Endothelial cell of umbilical vein (primary cell): ENCODE data around the gene MCC. TPM values are rescaled to one million over a fixed set of nuclear protein-coding genes. Genes with fewer than 3 reads are reported as not detected.

Experiments used
- BruUV-seq: library from RNA; stranded (reverse); fragments of 400-500 nt; replicated peaks from 2 replicates; lab custom pipeline; 2021; lab: Mats Ljungman, UMichigan
- CTCF ChIA-PET: fragments of 300-600, 350-600 bp; sonication (Branson Sonifier 250); formaldehyde crosslinking; loops from one replicate; lab custom pipeline; 2021; ENCODE audit warnings: antibody characterized with exemption, inconsistent platforms; lab: Charles Lee
- POLR2A ChIA-PET: fragments of 300-600, 350-600 bp; sonication (Branson Sonifier 250); formaldehyde crosslinking; loops from one replicate; lab custom pipeline; 2021; ENCODE audit warnings: antibody characterized with exemption, inconsistent platforms; lab: Charles Lee
- DNase-seq: peaks from one replicate; pipeline ENCODE4 v3.0.0-alpha.2; 2011; ENCODE audit warnings: low read depth, low spot score
- FAIRE-seq: peaks from 2 replicates; lab custom pipeline; 2011; peaks lifted over from hg19 to GRCh38; lab: Jason Lieb, UNC
- H2AFZ ChIP-seq: 2 replicates; pipeline ENCODE4 v1.6.0; 2012; ENCODE audit warnings: low read depth, low read length, control low read depth, inconsistent platforms
- H3K27ac ChIP-seq: 2 replicates; pipeline ENCODE4 v1.5.1; 2011; ENCODE audit warnings: low read depth, mild to moderate bottlenecking, control low read depth, low read length, moderate library complexity; ENCODE audit not compliant: insufficient read depth
- H3K27me3 ChIP-seq, 2 experiments: 2 replicates each; pipeline versions ENCODE4 v1.6.0 to v1.6.1; 2011; ENCODE audit warnings: low read length in 2 of 2, mixed read lengths in 1 of 2; ENCODE audit not compliant: control insufficient read depth in 2 of 2, insufficient read depth in 2 of 2
- H3K36me3 ChIP-seq, 2 experiments: 2 replicates in 1 of 2; 3 replicates in 1 of 2; pipeline ENCODE4 v1.5.1; 2011; ENCODE audit warnings: low read length in 2 of 2, mild to moderate bottlenecking in 1 of 2, moderate library complexity in 1 of 2; ENCODE audit not compliant: control insufficient read depth in 2 of 2, insufficient read depth in 2 of 2; ENCODE audit errors: extremely low read depth in 1 of 2
- H3K4me1 ChIP-seq: 3 replicates; pipeline ENCODE4 v1.5.1; 2011; ENCODE audit warnings: mild to moderate bottlenecking, low read length; ENCODE audit not compliant: control insufficient read depth, insufficient read depth; ENCODE audit errors: extremely low read depth
- H3K4me2 ChIP-seq: 2 replicates; pipeline ENCODE4 v1.6.1; 2011; ENCODE audit warnings: low read length, control low read depth, mixed read lengths; ENCODE audit not compliant: insufficient read depth
- H3K4me3 ChIP-seq, 3 experiments: fragments of 200-600 bp in 1 of 3; sonication (generic), shearing (Covaris generic) in 1 of 3; replicated peaks in 1 of 3; 2 replicates each; pipeline ENCODE4 v1.5.1; 2011 to 2016; ENCODE audit warnings: control low read depth in 3 of 3, low read length in 3 of 3, mild to moderate bottlenecking in 2 of 3, inconsistent platforms in 1 of 3, low read depth in 1 of 3, moderate library complexity in 1 of 3; ENCODE audit not compliant: insufficient read depth in 1 of 3
- H3K79me2 ChIP-seq: 2 replicates; pipeline ENCODE4 v1.6.0; 2012; ENCODE audit warnings: low read length, inconsistent platforms; ENCODE audit not compliant: control insufficient read depth, insufficient read depth
- H3K9ac ChIP-seq: replicated peaks from 2 replicates; pipeline ENCODE3; 2011; ENCODE audit warnings: low read length, control low read depth; ENCODE audit not compliant: insufficient read depth; ENCODE audit errors: extremely low read depth
- H3K9me1 ChIP-seq: replicated peaks from 3 replicates; pipeline ENCODE4 v1.6.0; 2011; ENCODE audit warnings: mild to moderate bottlenecking, low read length; ENCODE audit not compliant: control insufficient read depth, insufficient read depth; ENCODE audit errors: extremely low read depth
- H3K9me3 ChIP-seq: replicated peaks from 2 replicates; pipeline ENCODE4 v1.5.1; 2012; ENCODE audit warnings: low read length, inconsistent platforms; ENCODE audit not compliant: control insufficient read depth, insufficient read depth
- H4K20me1 ChIP-seq: replicated peaks from 2 replicates; pipeline ENCODE3; 2011; ENCODE audit warnings: mild to moderate bottlenecking, low read length; ENCODE audit not compliant: control insufficient read depth, insufficient read depth; ENCODE audit errors: extremely low read depth
- CTCF ChIP-seq, 2 donors: IDR thresholded peaks; 1 replicate in 1 of 2; 2 replicates in 1 of 2; pipeline ENCODE4 v1.5.1; 2011; ENCODE audit warnings: low read length in 2 of 2, mild to moderate bottlenecking in 2 of 2, moderate library complexity in 2 of 2, control low read depth in 1 of 2, inconsistent platforms in 1 of 2, low read depth in 1 of 2; ENCODE audit not compliant: insufficient read depth in 1 of 2; ENCODE audit errors: extremely low read depth in 1 of 2
- EZH2 ChIP-seq: IDR thresholded peaks from 2 replicates; pipeline ENCODE4 v1.6.1; 2012; ENCODE audit warnings: borderline replicate concordance, low read depth, mild to moderate bottlenecking, moderate library complexity, low read length, inconsistent platforms; ENCODE audit not compliant: severe bottlenecking
- FOS ChIP-seq: IDR thresholded peaks from 2 replicates; pipeline ENCODE4 v1.6.1; 2011; ENCODE audit warnings: mild to moderate bottlenecking, low read length, moderate library complexity, borderline replicate concordance; ENCODE audit not compliant: insufficient read depth
- GATA2 ChIP-seq: IDR thresholded peaks from 2 replicates; pipeline ENCODE4 v1.7.0; 2011; ENCODE audit warnings: low read depth, mild to moderate bottlenecking, moderate library complexity, mixed read lengths, low read length; ENCODE audit not compliant: insufficient read length, insufficient read depth
- JUN ChIP-seq: IDR thresholded peaks from 2 replicates; pipeline ENCODE4 v1.6.1; 2011; ENCODE audit warnings: borderline replicate concordance, low read depth; ENCODE audit not compliant: insufficient read length, insufficient read depth
- MAX ChIP-seq: IDR thresholded peaks from 2 replicates; pipeline ENCODE4 v1.6.1; 2011; ENCODE audit not compliant: insufficient read depth, insufficient read length
- MYC ChIP-seq: IDR thresholded peaks from one replicate; pipeline ENCODE4 v1.6.1; 2011; ENCODE audit warnings: mild to moderate bottlenecking, low read depth, low read length
- POLR2A ChIP-seq: IDR thresholded peaks from 2 replicates; pipeline ENCODE4 v1.6.1; 2012; ENCODE audit warnings: low read depth, mild to moderate bottlenecking, control low read depth, low read length
- POLR2AphosphoS5 ChIP-seq: IDR thresholded peaks from 2 replicates; pipeline ENCODE4 v1.6.1; 2012; ENCODE audit warnings: low read depth, mild to moderate bottlenecking, control low read depth, low read length, moderate library complexity; ENCODE audit not compliant: insufficient read depth
- dilution Hi-C: fragments of 300-500 bp; cut with MboI; formaldehyde crosslinking; loops from one replicate; pipeline ENCODE4 v1.15.0; 2019; ENCODE audit warnings: low sequenced_read_pairs; ENCODE audit not compliant: extremely low pct_ligation_motif_present
- intact Hi-C: fragments of 100-400 bp; cut with micrococcal nuclease; formaldehyde crosslinking; loops from one replicate; pipeline ENCODE4 v1.10.0; 2022
- polyA plus RNA-seq, 4 experiments: library from polyadenylated mRNA; depleted of rRNA in 3 of 4; stranded (reverse) in 3 of 4; unstranded in 1 of 4; fragments of >200 nt; gene quantifications; 2 replicates each; pipeline versions ENCODE4 v1.2.1 to v1.2.3, GENCODE V29; 2011 to 2012; ENCODE audit warnings: missing spikeins in 1 of 4
- total RNA-seq: library from RNA; stranded (reverse); gene quantifications from 2 replicates; pipeline ENCODE4 v1.2.3, GENCODE V29; 2021

MCC gene
- total and polyA plus RNA-seq, 2 donors (not counting 3 experiments of a cell fraction or from before 2014, with no cell fraction given): 6.9 to 27.5 TPM

DNA sequence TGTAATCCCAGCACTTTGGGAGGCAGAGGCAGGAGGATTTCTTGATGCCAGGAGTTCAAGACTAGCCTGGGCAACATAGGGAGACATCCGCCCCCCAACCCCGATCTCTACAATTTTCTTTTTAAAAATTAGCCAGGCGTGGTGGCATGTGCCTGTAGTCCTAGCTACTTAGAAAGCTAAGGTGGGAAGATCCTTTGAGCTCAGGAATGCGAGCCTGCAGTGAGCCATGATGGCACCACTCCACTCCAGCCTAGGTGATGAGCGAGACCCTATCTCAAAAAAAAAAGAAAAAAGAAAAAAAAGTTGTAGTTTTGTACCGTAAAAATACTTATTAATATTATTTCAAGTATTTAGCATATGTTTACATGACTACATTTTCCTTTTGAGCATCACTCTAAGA, 82.7 kb downstream of the MCC start:
- no peak overlapping the region for H3K9ac ChIP-seq
- ChIA-PET POLR2A (no interaction called here), CTCF (interaction anchor here (1.2 kb wide), 1 partner anchor 26 kb away, joined by 3 read pairs; no protein-coding TSS in a partner anchor)
- H3K27me3 ChIP-seq: peaks cover 6 to 8% of the 10 kb centered on the region in 2 experiments
- H4K20me1 ChIP-seq: no peaks in the 10 kb centered on the region
- no TSS peak for BruUV-seq
- no peaks in the 10 kb centered on the region for H3K9me1 ChIP-seq
- no peaks in the 10 kb centered on the region for H3K9me3 ChIP-seq
- H2AFZ ChIP-seq: no peak overlapping the region
- no peak overlapping the region for H3K27ac ChIP-seq
- H3K4me1 ChIP-seq: no peaks in the 10 kb centered on the region
- H3K36me3 ChIP-seq: no peaks in the 10 kb centered on the region
- FAIRE-seq (no peak), DNase-seq (no peak)
- TF ChIP-seq MYC (no peak), POLR2AphosphoS5 (no peak), GATA2 (no peak)
- intact Hi-C loops (no loop called here), dilution Hi-C loops (no loop called here)
- H3K79me2 ChIP-seq: no peaks in the 10 kb centered on the region
- H3K4me3 ChIP-seq: no peak overlapping the region
- H3K4me2 ChIP-seq: no peak overlapping the region

DNA sequence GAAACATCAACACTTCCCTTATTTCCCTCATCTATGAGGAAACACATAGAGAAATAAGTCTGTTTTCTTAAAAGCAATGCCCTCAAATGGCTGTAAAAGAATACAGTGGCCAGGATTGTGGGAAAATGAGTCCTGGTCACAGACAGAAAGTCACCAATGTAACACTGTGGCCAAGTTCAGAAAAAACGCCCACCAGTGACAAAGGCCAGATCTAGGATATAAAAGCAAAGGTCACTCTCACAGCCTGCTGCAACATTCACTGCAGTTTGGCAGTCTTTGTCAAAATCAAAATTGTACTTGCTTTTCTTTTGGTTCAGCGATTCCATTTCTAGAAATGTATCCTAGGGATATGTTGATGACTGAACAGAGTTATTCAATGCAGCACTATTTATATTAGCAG, 84.0 kb downstream of the MCC start:
- no peak overlapping the region for H3K4me3 ChIP-seq
- no peaks in the 10 kb centered on the region for H3K9me1 ChIP-seq
- H3K79me2 ChIP-seq: no peaks in the 10 kb centered on the region
- no peak overlapping the region for H3K9ac ChIP-seq
- no peak for TF ChIP-seq GATA2
- TF ChIP-seq MYC: no peak
- no peak for TF ChIP-seq POLR2AphosphoS5
- no peak for TF ChIP-seq MAX
- no peak for TF ChIP-seq FOS
- no peak for TF ChIP-seq POLR2A
- no peak for TF ChIP-seq JUN
- no peak for TF ChIP-seq CTCF (IDR thresholded peaks at IDR 0.05; ENCODE audit: extremely low read depth in 1 of 2, insufficient read depth in 1 of 2, low read depth in 1 of 2, low read length in 2 of 2)
- TF ChIP-seq EZH2: no peak
- H3K4me2 ChIP-seq: no peak overlapping the region
- dilution Hi-C loops: no loop called here
- ChIA-PET POLR2A (no interaction called here), CTCF (interaction anchor here (1.0 to 1.2 kb wide), 2 partner anchors 16 to 24 kb away, joined by 3 read pairs; no protein-coding TSS in a partner anchor)
- FAIRE-seq: no peak
- intact Hi-C loops: no loop called here
- peaks cover 6 to 8% of the 10 kb centered on the region in 2 experiments for H3K27me3 ChIP-seq
- H4K20me1 ChIP-seq: no peaks in the 10 kb centered on the region
- no TSS peak for BruUV-seq
- H2AFZ ChIP-seq: no peak overlapping the region
- H3K4me1 ChIP-seq: no peaks in the 10 kb centered on the region
- no peak for DNase-seq
- no peak overlapping the region for H3K27ac ChIP-seq
- no peaks in the 10 kb centered on the region for H3K9me3 ChIP-seq
- H3K36me3 ChIP-seq: no peaks in the 10 kb centered on the region
